ENCODE measurements around the gene RPL28. TPM values are rescaled to one million over a fixed set of nuclear protein-coding genes. Genes with fewer than 3 reads are reported as not detected.

Gene RPL28
- total and polyA plus RNA-seq, 2 donors (not counting 3 experiments of a cell fraction or from before 2014, with no cell fraction given), result 1,872 to 3,435 TPM

GRCh38 chr19:55435020-55435419, 49.3 kb downstream of the RPL28 start:
- Histone ChIP-seq H3K4me3 (replicated peaks in 1 of 3; ENCODE audit: insufficient read depth in 1 of 3, low read depth in 1 of 3, low read length in 3 of 3) (no peak overlapping the region), H3K36me3 (ENCODE audit: control insufficient read depth in 2 of 2, extremely low read depth in 1 of 2, insufficient read depth in 2 of 2, low read length in 2 of 2) (no peaks in the 10 kb centered on the region), H3K9me1 (replicated peaks; ENCODE audit: control insufficient read depth, extremely low read depth, insufficient read depth, low read length) (no peaks in the 10 kb centered on the region), H3K27me3 (ENCODE audit: control insufficient read depth in 2 of 2, insufficient read depth in 2 of 2, low read length in 2 of 2) (peaks cover 6 to 9% of the 10 kb centered on the region in 2 experiments), H3K79me2 (ENCODE audit: control insufficient read depth, insufficient read depth, low read length) (no peaks in the 10 kb centered on the region), H3K4me2 (ENCODE audit: insufficient read depth, low read length) (no peak overlapping the region), H3K4me1 (ENCODE audit: control insufficient read depth, extremely low read depth, insufficient read depth, low read length) (no peaks in the 10 kb centered on the region), H4K20me1 (replicated peaks; ENCODE audit: control insufficient read depth, extremely low read depth, insufficient read depth, low read length) (no peaks in the 10 kb centered on the region), H2AFZ (ENCODE audit: low read depth, low read length) (no peak overlapping the region), H3K9ac (replicated peaks; ENCODE audit: extremely low read depth, insufficient read depth, low read length) (no peak overlapping the region), H3K27ac (ENCODE audit: insufficient read depth, low read depth, low read length) (no peak overlapping the region), H3K9me3 (replicated peaks; ENCODE audit: control insufficient read depth, insufficient read depth, low read length) (no peaks in the 10 kb centered on the region)
- ChIA-PET CTCF (no interaction called here), POLR2A (interaction anchor here (0.7 kb wide), 1 partner anchor 138 kb away, joined by 3 read pairs; no protein-coding TSS in a partner anchor)
- DNase-seq (ENCODE audit: low read depth, low spot score), result no peak
- no TSS peak for BruUV-seq (replicated peaks)
- intact Hi-C loops (cut with micrococcal nuclease), result no loop called here
- FAIRE-seq, result no peak
- dilution Hi-C loops (cut with MboI; ENCODE audit: extremely low pct_ligation_motif_present, low sequenced_read_pairs), result no loop called here
- TF ChIP-seq MAX (IDR thresholded peaks at IDR 0.05; ENCODE audit: insufficient read depth, insufficient read length) (no peak), POLR2A (IDR thresholded peaks at IDR 0.05; ENCODE audit: low read depth, low read length) (no peak), CTCF (IDR thresholded peaks at IDR 0.05; ENCODE audit: extremely low read depth in 1 of 2, insufficient read depth in 1 of 2, low read depth in 1 of 2, low read length in 2 of 2) (no peak), JUN (IDR thresholded peaks at IDR 0.05; ENCODE audit: borderline replicate concordance, insufficient read depth, insufficient read length, low read depth) (no peak), FOS (IDR thresholded peaks at IDR 0.05; ENCODE audit: borderline replicate concordance, insufficient read depth, low read length) (no peak), MYC (IDR thresholded peaks at IDR 0.05; ENCODE audit: low read depth, low read length) (no peak), POLR2AphosphoS5 (IDR thresholded peaks at IDR 0.05; ENCODE audit: insufficient read depth, low read depth, low read length) (no peak), EZH2 (IDR thresholded peaks at IDR 0.05; ENCODE audit: borderline replicate concordance, low read depth, low read length, severe bottlenecking) (no peak), GATA2 (IDR thresholded peaks at IDR 0.05; ENCODE audit: insufficient read depth, insufficient read length, low read depth, low read length) (no peak)
